HUDEP-2 (cell line): Measurements from ENCODE around the gene TMEM62.

Source experiments
- DNase-seq, 76 experiments: peaks; one replicate each; lab custom pipeline; 2025; ENCODE audit not compliant: unreplicated experiment in 76 of 76; lab: John Stamatoyannopoulos, UW

The TMEM62 gene

DNA sequence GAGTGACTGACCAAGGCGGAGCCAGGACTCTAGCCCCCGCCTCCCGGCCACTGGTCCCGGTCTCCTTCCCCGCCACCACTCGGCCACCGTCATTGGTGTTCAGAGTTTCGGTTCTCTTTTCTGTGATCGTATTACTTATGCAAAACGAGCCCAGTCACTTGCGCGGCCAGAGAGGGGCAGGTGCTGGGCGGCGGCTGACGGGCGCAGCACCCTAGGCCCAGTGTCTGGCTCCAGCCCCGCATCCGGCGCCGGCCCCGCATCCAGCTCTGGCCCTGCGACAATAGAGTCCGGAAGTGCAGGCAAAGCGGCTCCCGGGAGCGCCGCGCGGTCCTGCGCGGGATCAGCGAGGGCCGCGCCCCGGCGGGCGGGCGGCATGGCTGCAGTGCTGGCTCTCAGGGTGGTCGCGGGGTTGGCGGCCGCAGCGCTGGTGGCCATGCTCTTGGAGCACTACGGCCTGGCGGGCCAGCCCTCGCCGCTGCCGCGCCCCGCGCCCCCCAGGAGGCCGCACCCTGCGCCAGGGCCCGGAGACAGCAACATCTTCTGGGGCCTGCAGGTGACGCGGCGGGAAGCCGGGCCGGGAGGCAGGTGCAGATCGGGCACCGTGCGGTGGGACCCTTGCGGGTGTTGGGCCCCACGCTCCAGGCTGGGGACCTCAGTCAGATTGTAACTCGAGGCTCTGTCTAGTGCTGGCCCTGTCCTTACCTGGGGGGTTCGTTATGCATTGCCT lies at the start of gene TMEM62:
Gene TMEM62 (plus strand): TSS at position 157 of the 727 bp plus-strand sequence. CDS start 217 bp downstream, at position 374.
- DNase-seq, result peak in 68 of 76 experiments; percentile 6 to 76 (median 50)

DNA sequence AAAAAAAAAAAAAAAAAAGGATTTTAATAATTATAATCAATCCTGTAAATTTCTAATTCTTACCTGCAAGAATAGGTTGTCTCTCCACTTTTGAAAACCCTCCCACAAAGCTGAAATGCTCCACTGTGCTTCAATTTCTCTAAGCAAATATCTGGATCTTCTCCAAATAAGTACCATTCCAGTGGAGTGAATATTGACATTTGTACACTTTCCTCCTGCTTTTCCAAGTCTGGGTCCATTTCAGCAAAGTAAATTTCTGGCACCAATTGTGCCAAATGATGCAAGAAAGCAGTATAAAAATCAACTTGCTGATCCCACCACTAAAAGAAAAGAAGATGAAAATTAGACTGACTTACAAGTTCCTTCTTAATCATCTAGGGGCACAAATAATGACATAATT lies 47.5 kb upstream of the TMEM62 start:
- no peak for DNase-seq

DNA sequence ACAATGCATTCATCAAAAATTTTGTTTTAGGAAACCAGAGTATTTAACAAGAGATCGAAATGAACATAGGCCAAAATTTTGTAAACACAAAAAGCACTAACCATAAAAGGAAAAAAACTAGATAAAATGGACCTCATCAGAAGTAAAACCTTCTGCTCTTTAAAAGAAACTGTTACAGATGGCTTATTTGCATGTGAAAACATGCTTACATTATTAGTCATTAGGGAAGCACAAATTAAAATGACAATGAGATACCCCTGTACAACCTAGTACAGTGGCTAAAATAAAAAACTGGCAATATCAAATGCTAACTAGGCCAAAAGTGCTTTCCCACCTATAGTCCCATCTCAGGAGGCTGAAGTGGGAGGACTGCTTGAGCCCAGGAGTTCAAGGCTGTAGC lies 46.8 kb upstream of the TMEM62 start:
- DNase-seq, result no peak

DNA sequence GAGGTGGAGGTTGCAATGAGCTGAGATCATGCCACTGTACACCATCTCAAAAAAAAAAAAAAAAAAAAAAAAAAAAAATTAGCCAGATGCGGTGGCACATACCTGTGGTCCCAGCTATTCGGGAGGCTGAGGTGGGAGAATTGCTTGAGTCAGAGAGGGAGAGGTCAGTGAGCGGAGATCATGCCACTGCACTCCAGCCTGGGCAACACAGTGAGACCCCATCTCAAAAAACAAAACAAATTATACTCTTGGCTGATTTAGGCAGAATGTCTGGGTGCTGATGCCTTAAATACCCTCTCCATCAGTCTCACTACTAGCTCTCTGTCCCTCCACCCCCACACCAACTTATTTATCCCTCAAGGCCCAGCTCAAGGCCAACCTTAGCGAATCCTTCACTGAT lies 41.5 kb upstream of the TMEM62 start:
- DNase-seq, result no peak

DNA sequence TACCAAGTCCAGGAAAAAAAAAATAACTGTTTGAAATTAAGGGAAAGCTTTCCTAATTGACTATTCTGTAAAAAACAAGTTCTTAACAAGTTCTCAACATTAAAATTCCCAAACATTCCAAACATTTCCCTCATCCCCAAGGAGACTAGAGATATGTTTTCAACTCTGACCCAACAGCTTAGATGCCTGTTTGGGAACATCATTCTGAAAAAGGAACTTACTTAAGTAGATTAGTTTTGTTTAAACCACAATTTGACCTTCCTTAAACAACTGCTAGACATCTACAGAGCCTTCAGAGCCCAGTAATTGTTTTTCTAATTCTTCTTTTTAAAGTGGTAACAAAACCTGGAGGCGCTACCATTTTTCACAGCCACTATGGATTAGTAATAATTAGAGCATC lies 40.4 kb upstream of the TMEM62 start:
- no peak for DNase-seq

DNA sequence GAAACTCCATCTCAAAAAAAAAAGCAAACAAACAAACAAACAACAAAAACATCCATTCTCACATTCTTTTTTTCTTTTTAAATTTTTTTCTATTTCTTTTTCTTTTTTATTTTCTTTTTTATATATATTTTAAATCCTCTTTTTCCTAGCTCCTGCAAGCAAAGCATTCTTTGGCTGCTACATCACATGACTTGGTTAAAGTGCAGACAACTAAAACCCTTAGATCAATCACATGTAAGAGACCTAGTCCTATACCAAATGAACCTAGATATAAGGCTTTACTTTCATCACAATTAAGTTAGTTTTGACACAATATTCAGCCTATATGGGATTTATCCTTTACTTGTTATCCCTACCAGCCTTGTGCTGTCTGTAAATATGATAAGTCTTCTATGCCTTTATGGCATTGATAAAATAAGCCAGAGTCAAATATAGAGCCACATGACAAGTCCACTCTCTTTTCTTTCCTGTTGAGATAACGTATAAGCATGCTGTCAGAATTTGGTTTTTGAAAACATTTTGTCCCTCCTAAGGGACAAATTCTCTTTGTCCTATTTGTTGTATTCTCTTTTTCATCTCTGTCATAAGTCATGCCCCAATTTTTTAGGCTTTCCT lies 38.9 kb upstream of the TMEM62 start:
- DNase-seq, result peak in 26 of 76 experiments; percentile 6 to 72 (median 40)

DNA sequence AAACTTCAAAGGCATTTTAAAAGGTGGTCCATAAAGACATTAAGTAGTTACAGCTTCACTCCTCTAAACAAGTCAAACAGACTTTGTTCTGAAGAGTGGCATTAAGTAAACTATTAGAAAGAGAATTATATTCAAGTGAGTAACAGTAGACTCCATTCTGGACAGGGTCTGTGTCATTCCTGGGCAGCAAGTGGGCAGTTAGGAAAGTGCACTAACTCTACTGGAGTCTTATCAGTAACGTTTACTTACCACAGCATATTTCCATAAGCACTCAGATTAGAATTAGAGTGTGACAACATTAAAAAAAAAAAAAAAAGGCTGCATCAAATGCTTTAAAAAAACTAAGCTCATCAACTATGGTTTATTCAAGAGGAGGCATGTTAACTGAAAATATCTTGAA lies 38.1 kb upstream of the TMEM62 start:
- peak in 44 of 76 experiments; percentile 2 to 71 (median 30) for DNase-seq

DNA sequence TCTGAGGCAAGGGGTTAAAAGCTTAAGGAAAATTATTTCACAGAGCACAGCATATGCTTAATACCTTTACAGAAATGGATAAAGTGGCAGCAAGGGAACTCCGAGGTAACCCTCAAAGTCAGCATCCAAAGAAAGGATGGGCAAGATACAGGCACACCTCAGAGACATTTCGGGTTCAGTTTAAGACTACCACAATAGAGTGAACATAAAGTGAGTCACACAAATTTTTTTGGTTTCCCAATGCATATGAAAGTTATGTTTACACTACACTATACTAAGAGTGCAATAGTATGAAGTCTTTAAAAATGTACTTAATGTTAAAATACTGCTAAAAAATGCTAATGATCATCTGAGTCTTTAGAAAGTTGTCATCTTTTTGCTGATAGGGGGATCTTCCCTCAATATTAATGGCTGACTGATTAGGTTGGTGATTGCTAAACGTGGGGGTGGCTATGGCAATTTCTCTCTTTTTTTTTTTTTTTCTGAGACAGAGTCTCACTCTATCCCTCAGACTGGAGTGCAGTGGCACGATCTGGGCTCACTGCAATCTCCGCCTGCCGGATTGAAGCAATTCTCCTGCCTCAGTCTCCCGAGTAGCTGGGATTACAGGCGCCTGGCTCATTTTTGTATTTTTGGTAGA lies 37.6 kb upstream of the TMEM62 start:
- peak in 1 of 76 experiments; percentile 43 for DNase-seq

DNA sequence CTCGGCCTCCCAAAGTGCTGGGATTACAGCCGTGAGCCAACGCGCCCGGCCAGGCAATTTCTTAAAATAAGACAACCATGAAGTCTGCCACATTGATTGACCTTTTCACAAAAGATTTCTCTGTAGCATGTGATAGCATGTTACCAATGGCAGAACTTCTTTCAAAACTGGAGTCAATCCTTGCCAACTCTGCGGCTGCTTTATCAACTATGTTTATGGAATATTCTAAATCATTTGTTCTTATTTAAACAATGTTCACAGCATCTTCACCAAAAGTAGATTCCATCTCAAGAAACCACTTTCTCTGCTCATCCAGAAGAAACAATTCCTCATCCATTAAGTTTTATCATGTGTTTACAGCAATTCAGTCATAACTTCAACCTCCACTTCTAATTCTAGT lies 37.0 kb upstream of the TMEM62 start:
- DNase-seq, result no peak

DNA sequence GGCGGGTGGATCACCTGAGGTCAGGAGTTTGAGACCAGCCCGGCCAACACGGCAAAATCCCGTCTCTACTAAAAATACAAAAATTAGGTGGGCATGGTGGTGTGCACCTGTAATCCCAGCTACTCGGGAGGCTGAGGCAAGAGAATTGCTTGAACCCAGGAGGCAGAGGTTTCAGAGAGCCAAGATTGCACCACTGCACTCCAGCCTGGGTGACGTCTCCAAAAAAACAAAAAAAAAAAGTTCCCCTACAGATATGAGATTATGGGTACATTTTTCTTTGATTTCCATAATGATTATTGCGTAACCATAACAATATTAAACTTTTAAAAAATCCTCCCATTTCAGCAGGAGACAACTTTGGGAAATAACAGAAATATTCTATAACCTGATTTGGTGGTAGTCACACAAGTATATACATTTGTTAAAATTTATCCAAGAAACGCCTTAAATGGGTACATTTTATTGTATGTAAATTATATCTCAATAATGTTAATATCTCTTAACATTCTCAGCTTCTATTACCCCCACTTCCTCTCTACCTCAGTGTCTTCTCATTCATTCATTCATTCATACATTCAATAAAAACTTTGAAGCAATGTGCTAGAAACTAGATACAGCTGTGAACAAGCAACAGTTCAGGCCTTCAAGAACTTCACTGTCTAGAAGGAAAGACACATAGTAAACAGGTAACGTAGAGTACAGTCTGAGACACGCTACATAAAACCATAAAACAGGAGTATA lies 34.1 kb upstream of the TMEM62 start:
- DNase-seq, result no peak

DNA sequence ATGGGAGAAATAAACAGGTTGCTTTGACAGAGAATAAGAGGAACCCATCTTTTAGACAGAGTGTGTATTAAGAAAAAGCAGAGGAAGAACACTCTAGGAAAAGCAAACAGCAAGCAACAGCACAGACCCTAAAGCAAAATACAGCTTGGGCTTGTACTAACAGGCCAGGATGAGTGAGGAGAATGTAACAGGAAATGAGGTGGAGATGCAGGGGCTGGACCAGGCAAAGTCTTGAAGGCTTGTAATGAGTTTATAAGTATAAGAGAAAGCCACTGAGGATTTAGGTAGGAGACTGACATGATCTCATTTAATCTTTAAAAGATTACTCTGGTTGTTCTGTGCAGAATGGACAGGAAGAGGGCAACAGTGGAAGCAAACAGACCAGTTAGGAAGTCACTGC lies 32.4 kb upstream of the TMEM62 start:
- no peak for DNase-seq

DNA sequence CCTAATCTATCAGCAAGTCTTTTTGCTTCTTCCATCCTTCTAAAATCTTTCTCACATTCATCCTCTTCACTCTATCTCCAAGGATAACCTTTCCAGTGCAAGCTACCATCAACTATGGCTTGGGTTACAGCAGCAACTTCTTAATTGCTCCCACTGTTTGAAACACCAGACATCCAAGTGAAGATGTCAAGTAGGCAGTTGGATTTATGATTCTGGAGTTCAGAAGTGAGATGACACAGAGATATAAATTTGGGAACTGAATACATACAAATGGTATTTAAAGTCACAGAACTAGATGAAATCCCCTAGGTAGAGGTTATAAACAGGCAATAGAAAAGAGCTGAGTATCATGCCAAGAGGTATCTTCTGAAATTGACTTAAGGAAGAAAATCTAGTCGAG lies 31.2 kb upstream of the TMEM62 start:
- no peak for DNase-seq

DNA sequence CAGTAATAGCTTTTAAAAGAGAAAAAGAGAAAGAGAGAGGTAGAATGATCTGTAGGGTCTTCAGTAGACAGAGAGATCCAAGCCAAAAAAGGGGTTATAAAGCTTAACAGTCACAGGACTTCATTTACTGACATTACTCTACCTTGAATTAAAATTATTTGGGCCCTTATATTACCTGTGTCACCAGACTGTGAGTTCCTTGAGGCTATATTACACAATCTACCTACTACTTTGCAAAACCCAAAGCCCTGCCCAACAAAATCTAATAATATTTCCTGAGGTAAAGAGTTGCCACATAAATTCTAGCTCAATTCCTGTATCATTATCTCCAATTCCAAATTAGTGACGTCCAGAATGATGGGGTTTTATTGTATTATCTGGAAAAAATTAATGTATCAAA lies 29.5 kb upstream of the TMEM62 start:
- no peak for DNase-seq

DNA sequence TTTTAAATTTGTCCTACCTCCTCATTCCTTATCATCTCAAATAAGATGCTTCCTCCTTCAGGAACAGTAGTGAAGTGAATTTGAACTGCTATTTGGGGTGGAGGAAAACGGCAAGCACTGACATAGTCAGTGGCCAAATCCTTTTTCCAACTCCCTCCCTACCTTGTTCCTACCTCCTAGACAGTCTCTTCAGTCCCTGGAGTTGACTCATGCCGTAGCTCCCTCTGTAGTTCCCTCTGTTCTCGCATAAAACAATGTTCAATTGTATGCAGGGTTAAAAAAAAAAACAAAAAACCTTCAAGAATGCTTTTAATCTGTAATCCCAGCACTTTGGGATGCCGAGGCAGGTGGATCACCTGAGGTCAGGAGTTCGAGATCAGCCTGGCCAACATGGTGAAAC lies 29.0 kb upstream of the TMEM62 start:
- DNase-seq, result no peak

DNA sequence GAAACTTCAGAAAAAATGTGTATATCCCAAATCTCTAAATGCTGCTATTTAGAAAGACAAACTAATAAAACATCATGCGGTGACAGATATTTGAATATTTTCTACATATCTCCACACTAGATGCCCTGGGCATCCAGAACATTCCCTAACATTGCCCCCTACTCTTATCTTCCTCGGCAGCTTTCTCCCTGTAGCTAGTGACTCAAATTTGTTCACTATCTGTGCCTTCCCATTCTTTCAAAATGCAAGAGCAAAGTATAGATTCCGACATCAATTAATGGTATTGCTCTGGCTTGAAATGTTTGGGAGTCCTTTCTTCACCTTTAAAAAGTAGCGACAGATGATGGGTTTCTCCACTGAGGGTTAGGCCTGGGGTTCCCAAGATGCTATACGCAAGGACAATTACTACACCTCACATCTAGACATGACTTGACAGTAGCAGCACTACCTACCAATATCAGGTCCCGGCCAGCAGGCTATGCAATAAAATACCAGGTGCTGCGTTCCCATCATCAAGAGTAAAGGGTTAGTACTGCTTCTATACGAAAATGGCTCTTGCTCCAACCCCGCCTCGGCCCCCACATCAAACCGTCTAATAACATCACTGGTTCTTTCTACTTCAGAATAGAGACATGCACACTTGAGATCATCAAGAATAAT lies 28.2 kb upstream of the TMEM62 start:
- DNase-seq, result peak in 22 of 76 experiments; percentile 4 to 56 (median 22)

DNA sequence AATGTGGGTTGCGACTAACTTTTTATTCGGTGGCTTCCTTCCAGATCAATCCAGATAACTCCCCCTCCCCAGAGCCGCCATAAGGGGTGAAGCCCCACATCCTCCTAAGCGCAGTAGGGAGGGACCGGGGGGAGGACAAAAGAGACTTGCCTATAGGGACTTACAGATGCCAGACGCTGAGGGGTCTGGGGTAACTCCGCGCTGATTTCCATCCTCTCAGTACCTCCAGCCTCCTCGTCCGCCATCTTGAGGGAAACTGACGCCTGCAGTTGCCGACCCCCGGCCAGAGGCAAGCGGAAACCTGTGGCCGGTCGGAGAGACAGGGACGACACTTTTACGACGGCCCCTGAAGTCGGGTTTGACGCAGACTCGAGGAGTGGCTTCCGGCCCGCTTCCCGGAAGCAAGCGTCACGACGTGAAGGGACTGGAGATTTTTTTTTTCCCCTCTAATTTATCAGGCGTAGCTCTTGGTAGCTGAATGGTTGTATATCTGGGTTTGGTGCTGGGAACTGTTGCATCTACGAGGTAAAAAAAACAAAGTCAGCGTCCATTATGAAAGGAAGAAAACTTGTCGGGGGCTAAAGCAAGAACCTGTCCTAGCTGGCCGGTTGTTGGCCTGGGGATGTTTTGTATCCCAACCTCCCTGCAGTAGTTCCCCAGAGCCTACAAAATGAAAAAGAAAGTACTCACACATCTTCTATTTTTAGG lies 27.5 kb upstream of the TMEM62 start, which contains the start of gene UBR1:
Gene UBR1 (minus strand): TSS at position 261 of the 708 bp plus-strand sequence. CDS start 16 bp downstream, at position 245.
- peak; percentile 12 to 88 (median 78) for DNase-seq

DNA sequence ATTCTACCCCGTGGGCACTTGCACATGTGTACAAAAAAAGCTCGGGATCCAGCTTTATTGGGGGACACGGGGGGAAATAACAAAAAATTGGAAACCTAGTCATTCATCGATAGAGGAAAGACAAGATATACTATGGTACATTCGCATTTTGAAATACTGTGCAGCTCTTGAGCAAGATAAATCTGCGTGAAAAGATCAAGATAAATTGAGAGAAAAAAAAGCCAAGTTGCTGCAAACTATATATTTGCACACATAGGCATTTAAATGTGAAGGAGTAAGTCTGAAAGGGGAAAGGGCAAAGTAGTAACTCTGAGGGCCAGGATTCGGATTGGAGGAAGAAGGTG lies 26.9 kb upstream of the TMEM62 start:
- DNase-seq, result peak in 1 of 76 experiments; percentile 7

DNA sequence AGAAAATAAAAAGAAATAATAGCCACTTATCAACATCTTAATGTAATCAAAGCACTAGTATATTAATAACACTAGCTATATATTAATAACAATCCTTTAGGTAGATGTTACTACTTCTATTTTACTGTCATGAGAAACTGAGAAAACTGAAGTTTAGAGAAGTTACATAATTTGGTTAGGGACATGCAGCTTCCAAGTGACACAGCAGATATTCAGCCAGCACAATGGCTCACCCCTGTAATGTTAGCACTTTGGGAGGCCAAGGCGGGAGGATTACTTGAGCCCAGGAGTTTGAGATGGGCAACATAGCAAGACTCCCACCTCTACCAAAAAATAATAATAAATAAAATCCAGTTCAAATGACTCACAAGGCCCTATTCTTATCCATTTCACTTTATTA lies 25.6 kb upstream of the TMEM62 start:
- DNase-seq, result no peak

DNA sequence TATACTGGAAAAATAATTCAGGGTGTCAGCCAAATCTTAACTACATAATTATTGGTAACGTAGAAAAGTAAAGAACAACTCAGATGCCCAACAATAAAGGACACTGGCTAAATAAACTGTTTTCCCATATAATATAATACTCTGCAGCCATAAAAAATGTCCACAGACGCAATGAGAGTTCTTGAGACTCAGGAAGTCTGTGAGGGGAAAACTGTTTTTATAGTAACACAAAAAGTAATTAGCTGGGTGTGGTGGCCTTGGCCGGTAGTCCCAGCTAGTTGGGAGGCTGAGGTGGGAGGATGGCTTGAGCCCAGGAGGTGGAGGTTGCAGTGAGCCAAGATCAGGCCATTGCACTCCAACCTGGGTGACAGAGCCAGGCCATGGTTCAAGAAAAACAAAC lies 22.0 kb upstream of the TMEM62 start:
- no peak for DNase-seq

DNA sequence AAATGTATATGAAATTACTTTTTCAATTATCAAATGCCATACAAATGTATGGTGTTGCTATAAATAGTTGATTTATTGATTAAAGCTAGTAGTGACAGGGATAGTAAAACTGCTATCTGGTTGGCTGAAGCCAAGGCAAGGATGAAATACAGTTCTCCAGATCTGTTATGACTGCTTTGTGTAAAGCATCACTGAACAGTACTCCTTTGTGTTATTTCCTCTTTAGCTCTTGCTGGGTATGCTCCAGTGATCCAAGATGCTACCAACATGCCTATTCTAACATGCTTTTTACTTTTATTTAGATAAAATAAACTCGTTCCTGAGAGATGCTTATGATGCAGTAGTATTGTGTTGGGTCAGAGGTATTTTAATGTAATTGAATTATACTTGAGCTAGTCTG lies 15.1 kb upstream of the TMEM62 start:
- DNase-seq, result no peak
